Osteocyte (in vitro differentiated cells): ENCODE measurements around the gene NCOA6. TPM values are rescaled to one million over a fixed set of nuclear protein-coding genes. Genes with fewer than 3 reads are reported as not detected.

ENCODE experiments used
- DNase-seq: peaks from one replicate; pipeline ENCODE4 v3.0.0; 2021; ENCODE audit warnings: mixed read lengths; ENCODE audit not compliant: unreplicated experiment; ENCODE audit errors: extremely low spot score
- H3K27ac Mint-ChIP-seq: one replicate; pipeline ENCODE4 v1.8.0; 2021; ENCODE audit warnings: mild to moderate bottlenecking, mixed read lengths; ENCODE audit not compliant: unreplicated experiment
- H3K27me3 Mint-ChIP-seq: one replicate; pipeline ENCODE4 v1.8.0; 2021; ENCODE audit warnings: mixed read lengths; ENCODE audit not compliant: unreplicated experiment
- H3K36me3 Mint-ChIP-seq: one replicate; pipeline ENCODE4 v1.8.0; 2021; ENCODE audit warnings: mixed read lengths; ENCODE audit not compliant: unreplicated experiment
- H3K4me1 Mint-ChIP-seq: one replicate; pipeline ENCODE4 v1.8.0; 2021; ENCODE audit warnings: mixed read lengths; ENCODE audit not compliant: unreplicated experiment
- H3K4me3 Mint-ChIP-seq: one replicate; pipeline ENCODE4 v1.8.0; 2021; ENCODE audit warnings: mild to moderate bottlenecking, moderate library complexity, mixed read lengths; ENCODE audit not compliant: unreplicated experiment
- H3K9me3 Mint-ChIP-seq: one replicate; pipeline ENCODE4 v1.8.0; 2021; ENCODE audit warnings: mixed read lengths; ENCODE audit not compliant: unreplicated experiment
- total RNA-seq: library from RNA; stranded (reverse); gene quantifications from 2 replicates; pipeline ENCODE4 v1.2.1, GENCODE V29; 2021
- TF ChIP-seq, protein P1 (sequence below): fragments of 200-600 bp; sonication (generic); IDR thresholded peaks from 2 replicates; pipeline ENCODE4 v1.5.0; 2021; ENCODE audit warnings: antibody characterized with exemption, mild to moderate bottlenecking, moderate library complexity

The NCOA6 gene
- total RNA-seq, 1 donor from 2014 or later, result 33.4 TPM

DNA sequence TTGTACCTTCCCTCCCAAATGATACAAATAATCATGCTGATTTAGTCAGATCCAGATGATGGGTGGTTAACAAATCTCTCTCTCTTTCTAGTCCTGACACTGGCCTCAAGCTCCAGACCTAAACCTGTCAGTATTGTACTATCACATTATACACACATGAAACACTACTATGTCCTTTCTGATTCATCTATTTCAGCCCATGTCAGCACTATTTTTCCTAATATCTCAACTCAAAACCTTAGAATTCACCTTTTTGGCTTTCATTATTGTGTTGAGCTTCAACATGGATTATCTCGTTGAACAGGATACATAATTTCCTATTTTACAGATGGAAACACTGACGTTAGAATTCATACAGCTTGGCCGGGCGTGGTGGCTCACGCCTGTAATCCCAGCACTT lies 152.0 kb downstream of the NCOA6 start:
- no peaks in the 10 kb centered on the region for H3K27me3 Mint-ChIP-seq
- peaks cover 3% of the 10 kb centered on the region for H3K36me3 Mint-ChIP-seq
- no peak overlapping the region for H3K27ac Mint-ChIP-seq
- no peak overlapping the region for H3K4me3 Mint-ChIP-seq
- H3K4me1 Mint-ChIP-seq, result peaks cover 17% of the 10 kb centered on the region
- no peak for DNase-seq
- TF ChIP-seq, protein P1, sequence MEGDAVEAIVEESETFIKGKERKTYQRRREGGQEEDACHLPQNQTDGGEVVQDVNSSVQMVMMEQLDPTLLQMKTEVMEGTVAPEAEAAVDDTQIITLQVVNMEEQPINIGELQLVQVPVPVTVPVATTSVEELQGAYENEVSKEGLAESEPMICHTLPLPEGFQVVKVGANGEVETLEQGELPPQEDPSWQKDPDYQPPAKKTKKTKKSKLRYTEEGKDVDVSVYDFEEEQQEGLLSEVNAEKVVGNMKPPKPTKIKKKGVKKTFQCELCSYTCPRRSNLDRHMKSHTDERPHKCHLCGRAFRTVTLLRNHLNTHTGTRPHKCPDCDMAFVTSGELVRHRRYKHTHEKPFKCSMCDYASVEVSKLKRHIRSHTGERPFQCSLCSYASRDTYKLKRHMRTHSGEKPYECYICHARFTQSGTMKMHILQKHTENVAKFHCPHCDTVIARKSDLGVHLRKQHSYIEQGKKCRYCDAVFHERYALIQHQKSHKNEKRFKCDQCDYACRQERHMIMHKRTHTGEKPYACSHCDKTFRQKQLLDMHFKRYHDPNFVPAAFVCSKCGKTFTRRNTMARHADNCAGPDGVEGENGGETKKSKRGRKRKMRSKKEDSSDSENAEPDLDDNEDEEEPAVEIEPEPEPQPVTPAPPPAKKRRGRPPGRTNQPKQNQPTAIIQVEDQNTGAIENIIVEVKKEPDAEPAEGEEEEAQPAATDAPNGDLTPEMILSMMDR, result no peak
- no peaks in the 10 kb centered on the region for H3K9me3 Mint-ChIP-seq

DNA sequence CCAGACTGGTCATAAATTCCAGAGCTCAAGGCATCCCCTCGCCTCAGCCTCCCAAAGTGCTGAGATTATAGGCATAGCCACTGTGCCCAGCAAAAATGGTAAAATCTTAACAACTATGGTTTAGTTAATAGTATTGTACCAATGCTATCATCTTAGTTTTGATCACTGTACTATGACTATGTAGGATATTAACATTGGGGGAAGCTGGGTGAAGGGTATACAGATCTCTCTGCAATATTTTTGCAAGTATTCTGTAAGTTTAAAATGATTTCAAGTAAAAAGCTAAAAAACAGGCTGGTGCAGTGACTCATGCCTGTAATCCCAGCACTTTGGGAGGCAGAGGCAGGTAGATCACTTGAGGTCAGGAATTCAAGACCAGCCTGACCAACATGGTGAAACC lies 156.4 kb downstream of the NCOA6 start:
- TF ChIP-seq, protein P1, result no peak
- no peaks in the 10 kb centered on the region for H3K9me3 Mint-ChIP-seq

More for the DNA sequence above, 156.4 kb downstream of the NCOA6 start:
- no peak for DNase-seq
- no peaks in the 10 kb centered on the region for H3K4me1 Mint-ChIP-seq
- H3K4me3 Mint-ChIP-seq, result no peak overlapping the region
- peaks cover 3% of the 10 kb centered on the region for H3K36me3 Mint-ChIP-seq
- no peaks in the 10 kb centered on the region for H3K27me3 Mint-ChIP-seq
- H3K27ac Mint-ChIP-seq, result no peak overlapping the region

Other genes starting within 250 kb of the NCOA6 start
- gene PIGU, start 148.6 kb downstream of the NCOA6 start, total RNA-seq, result 15.5 and 18.2 TPM in 2 replicates
- 34.3 and 34.4 TPM in 2 replicates for gene TP53INP2, start 121.3 kb downstream of the NCOA6 start, total RNA-seq
- 32.8 and 37.0 TPM in 2 replicates for gene GGT7, start 47.2 kb upstream of the NCOA6 start, total RNA-seq
- 28.2 and 31.1 TPM in 2 replicates for gene ACSS2, start 51.0 kb upstream of the NCOA6 start, total RNA-seq
- gene GSS, start 130.2 kb upstream of the NCOA6 start, total RNA-seq, result 36.0 and 37.2 TPM in 2 replicates
- gene MYH7B, start 130.2 kb upstream of the NCOA6 start, total RNA-seq, result 0.18 and 0.86 TPM in 2 replicates